ENCODE results near the gene FGGY. TPM values are rescaled to one million over a fixed set of nuclear protein-coding genes. Genes with fewer than 3 reads are reported as not detected.
A peak's percentile ranks its signal among the peaks of the same experiment; 100 is the strongest.
"Not testable (repeated sequence)": the region's sequence is repeated elsewhere in the genome, so short reads cannot be mapped to it uniquely, and the experiment has no call there.

Gene FGGY
- total and polyA plus RNA-seq, 4 donors: 16.0 to 67.0 (median 43.4) TPM

GRCh38 chr1:59471991-59472570, 175.2 kb downstream of the FGGY start:
- H3K9ac ChIP-seq (ENCODE audit: low read depth in 1 of 2, low read length in 2 of 2); H3K4me3 ChIP-seq (ENCODE audit: low read depth in 1 of 3, low read length in 3 of 3); H3K4me1 ChIP-seq (ENCODE audit: control insufficient read depth in 4 of 4, insufficient read depth in 4 of 4, low read length in 3 of 4); H3K36me3 ChIP-seq (ENCODE audit: control insufficient read depth in 4 of 4, insufficient read depth in 3 of 4, low read depth in 1 of 4, low read length in 3 of 4); H3K27ac ChIP-seq (ENCODE audit: low read depth in 1 of 2, low read length in 2 of 2); DNase-seq (ENCODE audit: low spot score); H3K27me3 ChIP-seq (ENCODE audit: control insufficient read depth in 4 of 4, insufficient read depth in 4 of 4, low read length in 3 of 4); H3K9me3 ChIP-seq (ENCODE audit: control insufficient read depth in 4 of 4, low read length in 3 of 4): not testable (repeated sequence)
- 93% methylated on average over 42 of the region's 43 CpGs for WGBS

GRCh38 chr1:59473831-59474230, 176.9 kb downstream of the FGGY start:
- TF ChIP-seq JUND (IDR thresholded peaks at IDR 0.05) (no peak), RAD21 (IDR thresholded peaks at IDR 0.05) (no peak), TAF1 (conservative IDR thresholded peaks at IDR 0.05) (no peak), ZBTB33 (IDR thresholded peaks at IDR 0.05) (no peak), HNF4A (conservative IDR thresholded peaks at IDR 0.05) (no peak), YY1 (IDR thresholded peaks at IDR 0.05) (no peak), FOXA2 (IDR thresholded peaks at IDR 0.05) (no peak), FOXA1 (IDR thresholded peaks at IDR 0.05) (no peak)
- TF ChIP-seq, protein P1, sequence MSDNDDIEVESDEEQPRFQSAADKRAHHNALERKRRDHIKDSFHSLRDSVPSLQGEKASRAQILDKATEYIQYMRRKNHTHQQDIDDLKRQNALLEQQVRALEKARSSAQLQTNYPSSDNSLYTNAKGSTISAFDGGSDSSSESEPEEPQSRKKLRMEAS (IDR thresholded peaks at IDR 0.05): no peak
- Histone ChIP-seq H3K36me3 (ENCODE audit: control insufficient read depth in 4 of 4, insufficient read depth in 3 of 4, low read depth in 1 of 4, low read length in 3 of 4) (peaks cover 0 to 4% (median under 1%) of the 10 kb centered on the region in 4 donors), H3K4me1 (ENCODE audit: control insufficient read depth in 4 of 4, insufficient read depth in 4 of 4, low read length in 3 of 4) (peaks cover 0 to 10% (median 6%) of the 10 kb centered on the region in 4 donors), H3K4me3 (ENCODE audit: low read depth in 1 of 3, low read length in 3 of 3) (no peak overlapping the region), H3K27me3 (ENCODE audit: control insufficient read depth in 4 of 4, insufficient read depth in 4 of 4, low read length in 3 of 4) (no peaks in the 10 kb centered on the region), H3K27ac (ENCODE audit: low read depth in 1 of 2, low read length in 2 of 2) (no peak overlapping the region), H3K9me3 (ENCODE audit: control insufficient read depth in 4 of 4, low read length in 3 of 4) (no peaks in the 10 kb centered on the region), H3K9ac (ENCODE audit: low read depth in 1 of 2, low read length in 2 of 2) (no peak overlapping the region)
- no peak for DNase-seq (ENCODE audit: low spot score)
- WGBS: 98% methylated on average over 3 of the region's 3 CpGs

DNA sequence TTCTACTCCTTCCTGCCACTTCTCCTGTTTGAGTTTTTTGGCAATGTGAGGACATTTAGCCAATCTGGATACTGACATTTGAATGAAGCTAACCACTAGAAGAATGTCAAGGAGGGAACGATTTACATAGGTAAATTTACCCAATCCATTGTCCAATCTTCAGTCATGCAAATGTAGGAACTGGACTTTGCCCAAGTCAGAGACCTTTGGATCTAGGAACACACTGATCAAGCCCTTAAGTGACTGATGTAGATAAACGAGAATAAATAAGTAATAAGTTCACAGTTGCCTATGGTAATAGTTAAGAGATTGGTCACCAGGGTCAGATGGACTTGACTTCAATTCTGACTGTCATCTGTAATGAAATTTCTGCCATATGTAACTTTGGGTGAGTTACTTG, 177.6 kb downstream of the FGGY start:
- TF ChIP-seq SP1 (IDR thresholded peaks at IDR 0.05): no peak
- peak; percentile 35 for TF ChIP-seq HNF4G (IDR thresholded peaks at IDR 0.05)
- TF ChIP-seq YY1 (IDR thresholded peaks at IDR 0.05): no peak
- TF ChIP-seq, protein P2, sequence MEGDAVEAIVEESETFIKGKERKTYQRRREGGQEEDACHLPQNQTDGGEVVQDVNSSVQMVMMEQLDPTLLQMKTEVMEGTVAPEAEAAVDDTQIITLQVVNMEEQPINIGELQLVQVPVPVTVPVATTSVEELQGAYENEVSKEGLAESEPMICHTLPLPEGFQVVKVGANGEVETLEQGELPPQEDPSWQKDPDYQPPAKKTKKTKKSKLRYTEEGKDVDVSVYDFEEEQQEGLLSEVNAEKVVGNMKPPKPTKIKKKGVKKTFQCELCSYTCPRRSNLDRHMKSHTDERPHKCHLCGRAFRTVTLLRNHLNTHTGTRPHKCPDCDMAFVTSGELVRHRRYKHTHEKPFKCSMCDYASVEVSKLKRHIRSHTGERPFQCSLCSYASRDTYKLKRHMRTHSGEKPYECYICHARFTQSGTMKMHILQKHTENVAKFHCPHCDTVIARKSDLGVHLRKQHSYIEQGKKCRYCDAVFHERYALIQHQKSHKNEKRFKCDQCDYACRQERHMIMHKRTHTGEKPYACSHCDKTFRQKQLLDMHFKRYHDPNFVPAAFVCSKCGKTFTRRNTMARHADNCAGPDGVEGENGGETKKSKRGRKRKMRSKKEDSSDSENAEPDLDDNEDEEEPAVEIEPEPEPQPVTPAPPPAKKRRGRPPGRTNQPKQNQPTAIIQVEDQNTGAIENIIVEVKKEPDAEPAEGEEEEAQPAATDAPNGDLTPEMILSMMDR (IDR thresholded peaks at IDR 0.05; ENCODE audit: low read depth, low read length, missing input control): no peak
- TF ChIP-seq, protein P1 (IDR thresholded peaks at IDR 0.05): no peak
- no peak for TF ChIP-seq GABPA (IDR thresholded peaks at IDR 0.05 in 1 of 2, conservative IDR thresholded peaks at IDR 0.05 in 1 of 2)
- no peak for TF ChIP-seq RXRA (IDR thresholded peaks at IDR 0.05)
- TF ChIP-seq JUND (IDR thresholded peaks at IDR 0.05): no peak
- peak; percentile 46 to 85 for TF ChIP-seq HNF4A (conservative IDR thresholded peaks at IDR 0.05)
- no peak for TF ChIP-seq FOXA1 (IDR thresholded peaks at IDR 0.05)
- TF ChIP-seq EGR1 (IDR thresholded peaks at IDR 0.05; ENCODE audit: low read depth in 2 of 2): no peak
- TF ChIP-seq NR2F2 (IDR thresholded peaks at IDR 0.05): no peak
- Histone ChIP-seq H3K4me3 (ENCODE audit: low read depth in 1 of 3, low read length in 3 of 3) (no peak overlapping the region), H3K27ac (ENCODE audit: low read depth in 1 of 2, low read length in 2 of 2) (no peak overlapping the region), H3K36me3 (ENCODE audit: control insufficient read depth in 4 of 4, insufficient read depth in 3 of 4, low read depth in 1 of 4, low read length in 3 of 4) (peaks cover 0 to 4% (median under 1%) of the 10 kb centered on the region in 4 donors), H3K9me3 (ENCODE audit: control insufficient read depth in 4 of 4, low read length in 3 of 4) (no peaks in the 10 kb centered on the region), H3K4me1 (ENCODE audit: control insufficient read depth in 4 of 4, insufficient read depth in 4 of 4, low read length in 3 of 4) (peaks cover 0 to 15% (median 7%) of the 10 kb centered on the region in 4 donors), H3K27me3 (ENCODE audit: control insufficient read depth in 4 of 4, insufficient read depth in 4 of 4, low read length in 3 of 4) (no peaks in the 10 kb centered on the region), H3K9ac (ENCODE audit: low read depth in 1 of 2, low read length in 2 of 2) (no peak overlapping the region)
- no peak for DNase-seq (ENCODE audit: low spot score)
- 53% methylated on average over 2 of the region's 2 CpGs for WGBS

Measured in liver (tissue), 9 donors.